ENCODE results near the gene TBX21.

The TBX21 gene

GRCh38 chr17:47725446-47726111, 7.5 kb upstream of the TBX21 start:
- no peak for DNase-seq (ENCODE audit: insufficient read length, low spot score)
- no peak for FAIRE-seq
- TF ChIP-seq POLR2A (IDR thresholded peaks at IDR 0.05; ENCODE audit: low read depth, low read length) = no peak

- no peak for DNase-seq (ENCODE audit: insufficient read length, low spot score)
- no peak for TF ChIP-seq POLR2A (IDR thresholded peaks at IDR 0.05; ENCODE audit: low read depth, low read length)
- FAIRE-seq = no peak
These were observed 6.0 kb upstream of the TBX21 start for GRCh38 chr17:47726796-47727703.

GRCh38 chr17:47727704-47728036, 5.4 kb upstream of the TBX21 start:
- FAIRE-seq = no peak
- no peak for TF ChIP-seq POLR2A (IDR thresholded peaks at IDR 0.05; ENCODE audit: low read depth, low read length)
- no peak for DNase-seq (ENCODE audit: insufficient read length, low spot score)

GRCh38 chr17:47728214-47728877, 4.7 kb upstream of the TBX21 start:
- no peak for TF ChIP-seq POLR2A (IDR thresholded peaks at IDR 0.05; ENCODE audit: low read depth, low read length)
- FAIRE-seq (no peak), DNase-seq (ENCODE audit: insufficient read length, low spot score) (no peak)

GRCh38 chr17:47729476-47729875, 3.6 kb upstream of the TBX21 start:
- TF ChIP-seq POLR2A (IDR thresholded peaks at IDR 0.05; ENCODE audit: low read depth, low read length) = no peak
- FAIRE-seq (no peak), DNase-seq (ENCODE audit: insufficient read length, low spot score) (no peak)

GRCh38 chr17:47730681-47731080, 2.4 kb upstream of the TBX21 start:
- FAIRE-seq = no peak
- no peak for DNase-seq (ENCODE audit: insufficient read length, low spot score)
- no peak for TF ChIP-seq POLR2A (IDR thresholded peaks at IDR 0.05; ENCODE audit: low read depth, low read length)

- FAIRE-seq (no peak), DNase-seq (ENCODE audit: insufficient read length, low spot score) (no peak)
- no peak for TF ChIP-seq POLR2A (IDR thresholded peaks at IDR 0.05; ENCODE audit: low read depth, low read length)
These were observed 1.6 kb upstream of the TBX21 start for GRCh38 chr17:47731396-47731795.

GRCh38 chr17:47732399-47733046, 513 bp upstream of the TBX21 start:
- TF ChIP-seq POLR2A (IDR thresholded peaks at IDR 0.05; ENCODE audit: low read depth, low read length) = no peak
- no peak for DNase-seq (ENCODE audit: insufficient read length, low spot score)
- no peak for FAIRE-seq

- no peak for FAIRE-seq
- no peak for TF ChIP-seq POLR2A (IDR thresholded peaks at IDR 0.05; ENCODE audit: low read depth, low read length)
- no peak for DNase-seq (ENCODE audit: insufficient read length, low spot score)
These were observed 806 bp downstream of the TBX21 start for GRCh38 chr17:47733674-47734410.

GRCh38 chr17:47735139-47735464, 2.1 kb downstream of the TBX21 start:
- FAIRE-seq = no peak
- no peak for TF ChIP-seq POLR2A (IDR thresholded peaks at IDR 0.05; ENCODE audit: low read depth, low read length)

GRCh38 chr17:47735536-47736011, 2.5 kb downstream of the TBX21 start:
- no peak for TF ChIP-seq POLR2A (IDR thresholded peaks at IDR 0.05; ENCODE audit: low read depth, low read length)
- no peak for FAIRE-seq
- DNase-seq (ENCODE audit: insufficient read length, low spot score) = no peak

More at GRCh38 chr17:47735139-47735464, 2.1 kb downstream of the TBX21 start:
- no peak for DNase-seq (ENCODE audit: insufficient read length, low spot score)

GRCh38 chr17:47736501-47737495, 3.8 kb downstream of the TBX21 start:
- DNase-seq (ENCODE audit: insufficient read length, low spot score) (no peak), FAIRE-seq (no peak)
- no peak for TF ChIP-seq POLR2A (IDR thresholded peaks at IDR 0.05; ENCODE audit: low read depth, low read length)

Measured in H54 (cell line).